ENCODE measurements around the gene DEAF1.

- TF ChIP-seq EP300 (IDR thresholded peaks at IDR 0.05) (no peak), CTCF (IDR thresholded peaks at IDR 0.05) (no peak)
Measured at GRCh38 chr11:629237-629583, 65.8 kb downstream of the DEAF1 start.
